GM21447 (cell line): ENCODE data around the gene EIF4EBP2.

Source experiments
- ATAC-seq: cut with Tn5 transposase; IDR thresholded peaks from one replicate; pipeline ENCODE4 v1.9.1; 2021; ENCODE audit not compliant: unreplicated experiment

The EIF4EBP2 gene

DNA sequence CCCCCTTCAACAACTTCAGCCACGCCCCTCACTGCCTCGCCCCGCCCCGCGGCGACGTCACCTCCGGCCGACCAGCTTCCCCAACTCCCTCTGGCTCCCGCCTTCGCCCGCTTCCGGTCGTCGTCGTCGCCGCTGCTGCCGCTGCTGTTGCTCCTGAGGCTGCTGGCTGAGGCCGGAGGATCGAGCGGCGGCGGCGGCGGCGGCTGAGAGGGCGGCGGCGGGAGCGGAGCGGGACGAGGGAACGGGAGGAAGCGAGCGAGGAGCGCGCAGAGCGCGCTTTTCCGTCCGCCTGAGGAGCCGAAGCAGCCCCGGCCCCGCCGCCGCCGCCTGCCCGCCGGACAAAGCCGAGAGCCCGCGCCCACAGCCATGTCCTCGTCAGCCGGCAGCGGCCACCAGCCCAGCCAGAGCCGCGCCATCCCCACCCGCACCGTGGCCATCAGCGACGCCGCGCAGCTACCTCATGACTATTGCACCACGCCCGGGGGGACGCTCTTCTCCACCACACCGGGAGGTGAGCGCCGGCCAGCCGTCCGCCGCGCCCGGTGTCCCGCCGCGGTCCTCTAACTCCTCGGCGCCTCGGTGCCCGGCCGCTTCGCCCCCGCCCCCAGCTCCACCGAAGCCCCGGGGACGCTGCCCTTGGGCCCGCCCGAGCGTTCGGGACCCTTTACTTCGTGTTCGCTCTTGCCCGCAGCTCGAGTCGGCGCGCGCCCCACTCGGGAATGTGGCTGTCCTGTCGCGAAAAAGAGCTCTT lies at the start of gene EIF4EBP2:
EIF4EBP2 (plus strand) TSS at position 110 of the 751 bp plus-strand sequence; CDS start at position 367, 257 bp downstream.
- ATAC-seq, result peak; percentile 77

GRCh38 chr10:70354556-70354955 lies 49.4 kb upstream of the EIF4EBP2 start:
- ATAC-seq, result peak; percentile 21

DNA sequence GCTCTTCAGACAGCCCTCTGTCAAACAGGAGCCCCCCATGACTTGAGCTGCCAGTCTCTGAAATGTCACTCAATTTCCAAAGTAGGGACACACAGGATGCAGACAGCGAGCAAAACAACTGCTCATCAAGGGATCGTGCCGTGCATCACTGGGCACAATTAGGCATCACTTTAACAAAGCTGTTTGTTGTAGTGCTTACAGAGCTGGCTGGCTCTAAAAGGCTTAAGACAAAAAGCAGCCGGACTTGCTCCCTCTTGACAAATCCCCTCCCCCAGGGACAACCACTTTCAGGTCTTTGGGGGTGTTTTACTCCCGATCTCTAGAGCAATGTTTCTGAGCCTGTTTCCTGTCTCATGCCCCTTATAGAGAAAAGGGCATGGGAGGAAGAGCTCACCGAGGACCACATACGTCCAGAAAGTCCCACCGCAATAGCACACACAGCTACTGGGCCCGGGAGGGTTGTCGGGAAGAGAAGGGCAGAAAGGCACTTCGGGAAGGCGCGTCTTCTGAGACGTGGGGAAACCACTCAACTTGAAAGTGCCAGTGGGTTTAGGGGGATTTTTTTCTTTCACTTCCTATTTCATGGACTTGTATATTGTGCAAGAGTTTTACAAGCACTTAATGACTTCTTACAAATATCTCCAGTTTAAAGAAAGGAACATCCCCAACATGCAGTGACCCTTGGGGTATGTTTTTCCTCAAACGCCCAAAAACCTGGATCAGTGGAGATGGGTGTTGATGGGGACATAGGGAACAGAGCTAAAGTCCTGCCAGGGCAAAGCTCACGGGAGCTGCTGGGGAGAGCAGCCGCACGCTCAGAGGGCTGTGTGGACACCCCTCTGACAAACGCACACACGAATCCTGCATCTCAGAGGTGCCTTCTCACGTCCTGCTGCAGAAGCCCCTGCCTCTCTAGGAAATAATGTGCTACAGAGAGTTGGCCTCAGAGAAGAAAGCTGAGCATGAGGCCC lies 48.6 kb upstream of the EIF4EBP2 start:
- peak; percentile 71 for ATAC-seq

DNA sequence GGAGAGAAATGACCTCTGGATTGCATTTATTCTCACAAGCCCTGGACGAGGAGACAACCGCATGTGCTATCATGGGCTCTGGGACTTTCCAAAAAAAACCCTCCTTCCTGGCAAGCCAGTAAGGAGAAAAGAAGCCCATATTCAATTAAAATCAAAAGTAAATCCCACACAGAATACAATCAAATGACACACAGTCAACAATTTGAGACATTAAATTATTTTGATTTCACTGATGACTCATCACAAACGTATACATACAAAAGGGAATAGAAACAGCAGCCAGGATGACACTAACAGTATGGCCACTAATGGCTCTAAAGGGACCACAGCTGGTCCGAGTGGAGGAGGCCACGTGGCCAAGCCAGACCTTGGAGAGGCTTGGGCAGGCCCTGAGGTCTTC lies 46.4 kb upstream of the EIF4EBP2 start:
- no peak for ATAC-seq

- no peak for ATAC-seq
Measured at GRCh38 chr10:70358446-70358845, 45.5 kb upstream of the EIF4EBP2 start.

DNA sequence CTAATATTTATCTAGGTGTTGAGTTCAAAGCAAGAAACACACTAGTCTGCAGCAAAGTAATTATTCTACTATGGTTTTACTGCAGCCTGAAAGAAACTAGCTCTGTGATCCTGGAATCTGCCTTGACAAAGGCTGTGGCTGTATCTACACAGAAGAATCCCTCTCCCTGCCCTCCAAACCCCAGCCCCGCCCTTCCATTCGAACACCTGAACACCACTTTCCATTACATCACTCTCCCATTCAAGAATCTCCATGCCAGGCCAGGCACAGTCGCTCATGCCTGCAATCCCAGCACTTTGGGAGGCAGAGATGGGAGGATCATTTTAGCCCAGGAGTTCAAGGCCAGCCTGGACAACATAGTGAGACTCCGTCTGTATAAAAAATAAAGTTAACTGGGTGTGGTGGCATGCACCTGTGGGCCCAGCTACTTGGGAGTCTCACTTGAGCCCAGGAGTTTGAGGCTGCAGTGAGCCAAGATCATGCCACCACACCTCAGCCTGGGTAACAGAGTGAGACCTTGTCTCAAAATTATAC lies 44.9 kb upstream of the EIF4EBP2 start:
- no peak for ATAC-seq

DNA sequence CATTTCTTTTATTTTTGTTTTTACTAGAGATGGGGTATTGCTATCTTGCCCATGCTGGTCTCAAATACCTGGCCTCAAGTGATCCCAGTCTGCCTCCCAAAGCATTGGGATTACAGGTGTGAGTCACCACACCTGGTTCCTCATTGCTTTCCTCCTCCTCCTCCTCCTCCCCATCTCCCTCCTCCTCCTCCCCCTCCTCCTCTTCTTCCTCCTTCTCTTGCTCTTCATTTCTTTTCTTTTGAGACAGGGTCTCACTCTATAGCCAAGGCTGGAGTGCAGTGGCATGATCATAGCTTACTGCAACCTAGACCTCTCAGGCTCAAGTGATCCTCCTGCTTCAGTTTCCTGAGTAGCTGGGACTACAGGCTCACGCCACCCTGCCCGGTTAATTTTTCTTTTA lies 43.7 kb upstream of the EIF4EBP2 start:
- ATAC-seq, result no peak

DNA sequence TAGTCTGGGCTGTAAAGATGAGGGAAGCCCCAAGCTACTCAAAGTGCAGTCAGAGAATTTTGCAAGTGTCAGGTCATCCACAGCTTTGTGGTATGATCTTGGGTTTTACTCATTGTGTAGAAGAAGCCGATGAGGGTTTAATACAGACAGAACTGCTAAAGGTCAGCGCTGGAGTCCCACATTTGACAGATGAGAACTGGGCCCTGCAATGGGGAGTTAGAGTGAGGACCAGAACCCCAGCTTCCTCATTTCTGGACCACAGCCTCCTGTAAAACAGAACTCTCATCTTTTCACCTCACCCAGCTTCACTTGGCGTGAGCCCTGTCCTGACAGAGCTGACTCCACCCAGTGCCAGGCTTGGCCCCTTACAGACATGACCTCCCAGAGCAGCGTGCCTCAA lies 41.6 kb upstream of the EIF4EBP2 start:
- no peak for ATAC-seq

- ATAC-seq, result no peak
Measured at GRCh38 chr10:70363292-70363691, 40.7 kb upstream of the EIF4EBP2 start.

GRCh38 chr10:70363971-70364771 lies 39.8 kb upstream of the EIF4EBP2 start:
- peak; percentile 86 for ATAC-seq

- no peak for ATAC-seq
Measured at GRCh38 chr10:70364772-70365091, 39.2 kb upstream of the EIF4EBP2 start.

- ATAC-seq, result no peak
Measured at GRCh38 chr10:70367195-70367796, 36.6 kb upstream of the EIF4EBP2 start.

DNA sequence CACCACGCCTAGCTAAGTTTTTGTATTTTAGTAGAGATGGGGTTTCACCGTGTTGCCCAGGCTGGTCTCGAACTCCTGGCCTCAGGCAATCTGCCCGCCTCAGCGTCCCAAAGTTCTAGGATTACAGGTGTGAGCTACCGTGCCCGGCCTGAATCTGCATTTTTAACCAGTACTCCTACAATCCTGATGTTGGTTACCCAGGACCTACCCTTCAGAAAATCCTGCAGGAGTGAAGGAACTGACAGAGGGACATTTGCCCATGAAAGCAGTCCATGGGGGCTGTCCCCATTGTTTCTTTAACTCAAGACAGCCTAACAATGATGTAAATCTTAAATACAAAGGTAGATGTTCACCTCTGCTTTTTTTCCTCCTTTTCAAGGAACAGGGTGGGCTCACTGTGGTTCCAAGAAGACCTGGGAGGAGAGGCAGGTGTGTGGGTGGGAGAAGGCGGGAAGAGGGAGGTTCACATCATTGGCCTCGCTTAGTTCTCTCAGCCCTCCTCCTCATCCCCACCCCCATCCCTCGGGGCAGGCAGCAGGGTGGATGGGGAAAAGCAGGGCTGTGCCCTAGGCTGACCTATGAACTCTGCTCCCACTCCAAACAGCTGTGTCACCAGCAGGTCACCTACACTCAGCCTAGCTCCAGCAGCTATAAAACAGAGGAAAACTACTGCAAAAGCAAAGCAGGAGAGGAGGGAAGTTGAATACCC lies 35.0 kb upstream of the EIF4EBP2 start:
- ATAC-seq, result no peak

DNA sequence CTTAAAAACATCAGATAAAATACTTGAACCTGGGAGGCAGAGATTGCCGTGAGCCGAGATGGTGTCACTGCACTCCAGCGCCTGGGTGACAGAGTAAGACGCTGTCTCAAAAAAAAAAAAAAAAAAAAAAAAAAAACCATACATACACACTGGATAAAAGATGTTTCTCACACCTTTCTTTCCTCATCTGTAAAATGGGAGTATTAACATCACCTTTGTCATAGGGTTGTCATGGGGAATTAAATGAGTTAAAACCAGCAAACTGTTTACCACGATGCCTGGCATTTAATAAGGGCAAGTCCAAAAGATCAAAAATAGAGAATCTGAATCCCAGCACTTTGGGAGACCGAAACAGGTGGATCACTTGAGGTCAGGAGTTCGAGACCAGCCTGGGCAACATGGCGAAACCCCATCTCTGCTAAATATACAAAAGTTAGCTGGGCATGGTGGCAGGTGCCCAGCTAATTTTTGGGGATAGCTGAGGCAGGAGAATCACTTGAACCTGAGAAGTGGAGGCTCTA lies 34.4 kb upstream of the EIF4EBP2 start:
- ATAC-seq, result no peak

- no peak for ATAC-seq
Measured at GRCh38 chr10:70370766-70371165, 33.2 kb upstream of the EIF4EBP2 start.

DNA sequence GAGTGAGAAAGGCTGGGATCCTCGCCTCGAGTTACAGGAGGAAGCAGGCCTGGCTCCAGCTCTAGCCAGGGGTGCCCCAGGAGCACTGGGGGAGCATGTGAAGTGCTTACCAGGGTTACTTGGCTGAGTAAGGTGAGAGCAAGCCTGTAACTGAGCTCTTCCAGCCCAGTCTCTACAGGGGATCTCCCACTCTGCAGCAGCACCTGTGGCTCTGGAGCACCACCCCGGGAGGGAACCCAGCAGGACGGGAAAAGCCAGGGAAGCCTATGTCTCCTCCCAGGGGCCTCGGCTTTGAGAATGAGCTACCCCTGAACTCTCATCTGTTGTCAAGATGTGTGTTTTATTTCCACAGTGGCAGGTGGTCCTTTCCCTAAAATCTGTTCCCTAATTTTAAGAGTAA lies 32.1 kb upstream of the EIF4EBP2 start:
- ATAC-seq, result no peak

GRCh38 chr10:70374775-70375614 lies 28.9 kb upstream of the EIF4EBP2 start:
- ATAC-seq, result no peak

DNA sequence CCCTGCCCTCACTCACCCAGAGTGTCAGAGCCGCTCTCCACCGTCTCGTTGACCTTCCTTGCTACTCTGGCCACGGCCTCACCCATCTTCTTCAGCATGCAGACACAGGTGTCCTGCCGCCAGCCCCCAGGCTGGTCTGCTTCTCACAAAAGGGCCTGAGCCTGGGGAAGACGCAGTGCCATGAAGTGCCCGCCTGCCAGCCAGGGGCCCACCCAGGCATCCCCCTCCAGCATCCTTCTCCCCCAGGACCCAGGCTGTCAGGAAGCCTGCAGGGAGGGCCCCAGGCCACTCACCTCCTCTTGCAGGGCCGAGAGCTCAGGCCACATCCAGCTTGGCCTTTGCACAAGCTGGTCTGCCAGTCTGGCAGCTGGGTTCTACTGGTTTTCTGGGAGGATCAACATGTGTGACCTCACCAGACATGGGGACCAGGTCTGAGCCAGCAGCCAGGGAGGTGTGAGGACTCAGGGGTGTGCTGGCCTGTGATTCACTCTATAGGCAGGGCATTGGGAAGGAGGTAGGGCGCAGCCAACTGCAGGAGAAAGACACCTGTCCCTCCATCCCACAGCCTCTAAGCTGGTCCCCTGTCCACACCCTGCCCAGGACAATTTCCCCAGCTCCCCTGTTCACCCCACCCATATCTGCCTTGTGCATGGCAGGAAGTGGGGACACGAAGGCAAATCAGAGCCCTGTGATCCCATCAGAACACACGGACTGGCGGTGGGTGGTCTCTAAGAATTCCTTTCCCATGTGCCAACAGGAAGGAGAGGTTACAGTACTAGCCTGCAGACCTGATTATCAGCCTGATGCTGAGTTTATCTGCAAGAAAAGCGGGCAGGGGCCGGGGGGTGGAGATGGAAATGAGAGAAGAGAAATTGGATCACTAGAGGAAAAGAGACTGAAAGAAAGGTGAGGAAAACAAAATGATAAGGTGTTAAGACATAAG lies 27.2 kb upstream of the EIF4EBP2 start:
- ATAC-seq, result no peak
